PC-9 (cell line): ENCODE results near the gene ANLN. TPM values are rescaled to one million over a fixed set of nuclear protein-coding genes. Genes with fewer than 3 reads are reported as not detected.

Experiments
- BruUV-seq: library from RNA; stranded (reverse); fragments of 400-500 nt; replicated peaks from 2 replicates; lab custom pipeline; 2021; lab: Mats Ljungman, UMichigan
- CTCF ChIA-PET: fragments of 300-600 bp; sonication (Branson Sonifier 250); formaldehyde crosslinking; loops from one replicate; lab custom pipeline; 2022; ENCODE audit warnings: antibody characterized with exemption; lab: Charles Lee
- POLR2A ChIA-PET: fragments of 300-600 bp; sonication (Branson Sonifier 250); formaldehyde crosslinking; loops from one replicate; lab custom pipeline; 2022; ENCODE audit warnings: antibody characterized with exemption; ENCODE audit not compliant: unreplicated experiment; lab: Charles Lee
- DNase-seq, 2 experiments: peaks; one replicate each; pipeline versions ENCODE4 v3.0.0 to v3.0.0-alpha.2; 2015 to 2022; ENCODE audit warnings: mixed read lengths in 1 of 2
- H2AFZ ChIP-seq: fragments of 200-600 bp; sonication (generic); 2 replicates; pipeline ENCODE4 v1.8.1; 2017; ENCODE audit warnings: antibody characterized with exemption
- H3F3A ChIP-seq: fragments of 200-600 bp; sonication (generic); 2 replicates; pipeline ENCODE4 v1.8.1; 2017; ENCODE audit warnings: antibody characterized with exemption, mild to moderate bottlenecking, low read depth; ENCODE audit not compliant: insufficient read depth
- H3K27ac ChIP-seq: fragments of 200-600 bp; sonication (generic); 2 replicates; pipeline ENCODE4 v1.6.1; 2016; ENCODE audit warnings: mixed run types
- H3K27me3 ChIP-seq: fragments of 200-600 bp; sonication (generic); 2 replicates; pipeline ENCODE4 v1.6.1; 2016; ENCODE audit warnings: low read depth, mixed run types; ENCODE audit not compliant: insufficient read depth
- H3K36me3 ChIP-seq: fragments of 200-600 bp; sonication (generic); 2 replicates; pipeline ENCODE4 v1.6.1; 2016; ENCODE audit warnings: low read depth, mixed run types
- H3K4me1 ChIP-seq: fragments of 200-600 bp; sonication (generic); replicated peaks from 2 replicates; pipeline ENCODE4 v1.6.1; 2016; ENCODE audit warnings: mixed run types; ENCODE audit not compliant: insufficient read depth
- H3K4me2 ChIP-seq: fragments of 200-600 bp; sonication (generic); 2 replicates; pipeline ENCODE4 v1.6.1; 2017; ENCODE audit warnings: mixed run types
- H3K4me3 ChIP-seq: fragments of 200-600 bp; sonication (generic); 2 replicates; pipeline ENCODE4 v1.6.1; 2016; ENCODE audit warnings: mixed run types
- H3K79me2 ChIP-seq: fragments of 200-600 bp; sonication (generic); 2 replicates; pipeline ENCODE4 v1.6.1; 2017; ENCODE audit warnings: low read depth, mixed run types
- H3K9me2 ChIP-seq: fragments of 200-600 bp; sonication (generic); 2 replicates; pipeline ENCODE4 v1.8.1; 2017; ENCODE audit warnings: mild to moderate bottlenecking; ENCODE audit not compliant: insufficient read depth
- H3K9me3 ChIP-seq: fragments of 200-600 bp; sonication (generic); 2 replicates; pipeline ENCODE4 v1.8.1; 2016; ENCODE audit warnings: low read depth; ENCODE audit not compliant: insufficient read depth
- H4K20me1 ChIP-seq: fragments of 200-600 bp; sonication (generic); 2 replicates; pipeline ENCODE4 v1.8.1; 2017; ENCODE audit not compliant: insufficient read depth
- EZH2 ChIP-seq: fragments of 200-600 bp; sonication (generic); IDR thresholded peaks from 2 replicates; pipeline ENCODE4 v1.8.0; 2017; ENCODE audit warnings: antibody characterized with exemption, low read depth
- intact Hi-C: fragments of 100-400 bp; cut with micrococcal nuclease; formaldehyde crosslinking; loops from one replicate; pipeline ENCODE4 v1.10.0; 2022; ENCODE audit not compliant: unreplicated experiment
- total RNA-seq: library from RNA; stranded (reverse); gene quantifications from 2 replicates; pipeline ENCODE4 v1.2.3, GENCODE V29; 2021
- TF ChIP-seq, protein P1 (sequence below): fragments of 200-600 bp; sonication (generic); conservative IDR thresholded peaks from 2 replicates; pipeline ENCODE4 v1.6.1; 2017; ENCODE audit warnings: mixed run types, antibody characterized with exemption, mild to moderate bottlenecking, moderate library complexity

ANLN gene
- total RNA-seq, 1 experiment from 2014 or later, result 262 TPM

DNA sequence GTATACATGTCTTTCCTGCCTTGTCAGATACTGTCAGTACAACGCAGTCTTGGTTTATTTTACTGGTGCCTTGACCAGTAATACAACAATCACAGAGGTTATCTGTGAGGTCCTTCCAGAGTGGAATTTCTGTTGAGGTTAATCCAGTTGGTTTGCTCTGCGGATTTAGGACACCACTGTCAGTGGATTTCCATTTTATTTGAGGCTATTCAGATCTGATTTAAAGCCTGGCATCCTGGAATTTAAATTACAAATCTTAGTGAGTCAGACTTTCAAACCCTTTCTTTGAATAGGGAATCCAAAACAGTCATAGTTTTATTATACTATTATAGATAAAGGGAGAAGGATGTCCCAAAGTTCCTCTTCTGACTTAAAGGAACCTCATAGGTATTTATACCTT is 40.5 kb downstream of the ANLN start:
- Histone ChIP-seq H3K27me3 (no peaks in the 10 kb centered on the region), H3K4me3 (no peak overlapping the region), H3K27ac (no peak overlapping the region), H3K36me3 (peaks cover 73% of the 10 kb centered on the region), H3K4me1 (no peaks in the 10 kb centered on the region), H3K9me3 (no peaks in the 10 kb centered on the region), H3K4me2 (no peak overlapping the region), H3K79me2 (no peaks in the 10 kb centered on the region; the same call in 1 of the 2 replicates), H3K9me2 (no peaks in the 10 kb centered on the region), H4K20me1 (no peaks in the 10 kb centered on the region), H2AFZ (no peak overlapping the region), H3F3A (peaks cover 26% of the 10 kb centered on the region)
- no peak for TF ChIP-seq EZH2
- TF ChIP-seq, protein P1, sequence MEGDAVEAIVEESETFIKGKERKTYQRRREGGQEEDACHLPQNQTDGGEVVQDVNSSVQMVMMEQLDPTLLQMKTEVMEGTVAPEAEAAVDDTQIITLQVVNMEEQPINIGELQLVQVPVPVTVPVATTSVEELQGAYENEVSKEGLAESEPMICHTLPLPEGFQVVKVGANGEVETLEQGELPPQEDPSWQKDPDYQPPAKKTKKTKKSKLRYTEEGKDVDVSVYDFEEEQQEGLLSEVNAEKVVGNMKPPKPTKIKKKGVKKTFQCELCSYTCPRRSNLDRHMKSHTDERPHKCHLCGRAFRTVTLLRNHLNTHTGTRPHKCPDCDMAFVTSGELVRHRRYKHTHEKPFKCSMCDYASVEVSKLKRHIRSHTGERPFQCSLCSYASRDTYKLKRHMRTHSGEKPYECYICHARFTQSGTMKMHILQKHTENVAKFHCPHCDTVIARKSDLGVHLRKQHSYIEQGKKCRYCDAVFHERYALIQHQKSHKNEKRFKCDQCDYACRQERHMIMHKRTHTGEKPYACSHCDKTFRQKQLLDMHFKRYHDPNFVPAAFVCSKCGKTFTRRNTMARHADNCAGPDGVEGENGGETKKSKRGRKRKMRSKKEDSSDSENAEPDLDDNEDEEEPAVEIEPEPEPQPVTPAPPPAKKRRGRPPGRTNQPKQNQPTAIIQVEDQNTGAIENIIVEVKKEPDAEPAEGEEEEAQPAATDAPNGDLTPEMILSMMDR, result no peak
- ChIA-PET CTCF (no interaction called here), POLR2A (no interaction called here)
- BruUV-seq, result no TSS peak
- intact Hi-C loops, result no loop called here
- no peak for DNase-seq

DNA sequence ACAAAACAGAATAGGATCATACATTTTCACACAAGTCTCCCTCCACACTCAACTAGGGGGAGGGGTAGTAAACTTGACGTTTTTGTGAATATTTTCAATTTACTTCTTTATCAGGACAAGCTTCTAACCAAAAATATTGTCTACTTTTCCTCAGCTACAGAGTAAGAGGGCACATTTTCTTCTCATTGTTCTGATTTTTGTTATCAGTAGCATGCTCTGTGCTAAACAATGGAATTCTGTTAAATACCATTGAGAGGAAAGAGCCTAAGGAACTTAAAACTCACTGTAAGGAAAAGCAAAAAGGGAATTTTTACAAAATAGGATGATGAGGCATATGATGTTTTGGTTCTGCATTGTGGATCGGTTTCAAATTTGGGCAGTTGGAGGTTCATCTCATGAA is 41.2 kb downstream of the ANLN start:
- H3K4me3 ChIP-seq, result no peak overlapping the region
- H3K36me3 ChIP-seq, result peaks cover 66% of the 10 kb centered on the region
- no peak for DNase-seq
- intact Hi-C loops, result no loop called here
- no peaks in the 10 kb centered on the region for H3K9me2 ChIP-seq
- POLR2A ChIA-PET, result interaction anchor here (0.6 kb wide), 1 partner anchor 64 kb away, joined by 3 read pairs; a partner anchor contains a TSS
- H3K4me1 ChIP-seq, result no peaks in the 10 kb centered on the region
- no peaks in the 10 kb centered on the region for H3K27me3 ChIP-seq
- no peaks in the 10 kb centered on the region for H3K9me3 ChIP-seq
- H3K79me2 ChIP-seq, result peaks cover 2% of the 10 kb centered on the region; the same call in 1 of the 2 replicates
- no peak overlapping the region for H3K27ac ChIP-seq
- no TSS peak for BruUV-seq
- H2AFZ ChIP-seq, result no peak overlapping the region
- H3K4me2 ChIP-seq, result no peak overlapping the region
- TF ChIP-seq, protein P1, result no peak
- TF ChIP-seq EZH2, result no peak
- CTCF ChIA-PET, result no interaction called here
- H4K20me1 ChIP-seq, result no peaks in the 10 kb centered on the region
- H3F3A ChIP-seq, result peaks cover 24% of the 10 kb centered on the region

DNA sequence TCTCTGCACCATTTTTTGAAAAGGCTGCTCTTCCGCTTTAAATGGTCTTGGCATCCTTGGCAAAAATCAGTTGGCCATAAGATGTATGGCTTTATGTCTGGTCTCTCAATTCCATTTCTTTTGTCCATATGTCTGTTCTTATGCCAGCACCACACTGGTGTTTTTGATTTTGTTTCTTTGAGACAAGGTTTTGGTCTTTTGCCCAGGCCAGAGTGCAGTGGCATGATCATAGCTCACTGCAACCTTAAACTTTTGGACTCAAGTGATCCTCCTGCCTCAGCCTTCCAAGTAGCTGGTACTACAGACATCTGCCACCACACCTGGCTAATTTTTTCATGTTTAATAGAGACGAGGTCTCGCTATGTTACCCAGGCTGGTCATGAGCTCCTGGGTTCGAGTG is 48.5 kb downstream of the ANLN start:
- Histone ChIP-seq H2AFZ (no peak overlapping the region), H3K4me2 (no peak overlapping the region), H4K20me1 (peaks cover 5% of the 10 kb centered on the region; the same call in 1 of the 2 replicates), H3K9me2 (no peaks in the 10 kb centered on the region), H3F3A (peaks cover 40% of the 10 kb centered on the region), H3K79me2 (peaks cover 10% of the 10 kb centered on the region; the same call in 1 of the 2 replicates), H3K9me3 (no peaks in the 10 kb centered on the region), H3K4me1 (no peaks in the 10 kb centered on the region), H3K36me3 (peaks cover 57% of the 10 kb centered on the region), H3K27me3 (no peaks in the 10 kb centered on the region), H3K27ac (no peak overlapping the region), H3K4me3 (no peak overlapping the region)
- TF ChIP-seq, protein P1, result no peak
- TF ChIP-seq EZH2, result no peak
- no TSS peak for BruUV-seq
- ChIA-PET POLR2A (no interaction called here), CTCF (interaction anchor here (0.5 kb wide), 1 partner anchor 208 kb away, joined by 11 read pairs; no protein-coding TSS in a partner anchor)
- DNase-seq, result no peak
- intact Hi-C loops, result no loop called here
